DLD1 (cell line): ENCODE results near the gene MGRN1.

Experiments used
- in situ Hi-C: cut with HindIII; loops from 2 replicates; pipeline ENCODE4 v1.10.0; 2017; ENCODE audit warnings: low sequenced_read_pairs

Gene MGRN1

DNA sequence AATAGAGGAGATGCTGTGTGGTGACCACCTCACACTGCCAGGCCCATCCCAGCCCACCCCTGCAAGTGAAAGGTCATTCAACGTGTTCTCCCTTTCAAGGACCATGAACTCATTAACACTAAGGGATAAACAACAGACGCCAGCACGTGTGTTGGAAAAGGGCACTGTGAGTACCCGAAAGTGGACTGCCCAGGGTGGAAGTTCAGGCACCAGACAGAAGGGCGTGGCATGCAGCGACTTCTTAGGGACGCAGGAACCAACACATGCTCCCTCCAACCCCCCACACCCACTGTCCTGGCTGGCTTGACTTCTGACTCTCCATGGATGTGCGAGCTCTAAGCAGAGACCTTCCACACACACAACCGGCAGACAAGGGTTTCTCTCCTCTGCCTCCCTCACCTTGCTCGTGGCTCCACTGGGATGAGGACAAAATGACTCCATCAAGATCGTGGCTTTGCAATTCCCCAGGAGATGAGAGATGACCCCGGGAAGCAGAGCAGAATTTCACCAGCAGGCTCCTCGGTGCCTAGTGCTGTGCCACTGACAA is 20.9 kb upstream of the MGRN1 start:
- in situ Hi-C loops: no loop called here

- in situ Hi-C loops: no loop called here
Observed at GRCh38 chr16:4604401-4604800, 20.2 kb upstream of the MGRN1 start.

- in situ Hi-C loops: no loop called here
Observed at GRCh38 chr16:4606354-4606753, 18.3 kb upstream of the MGRN1 start.

DNA sequence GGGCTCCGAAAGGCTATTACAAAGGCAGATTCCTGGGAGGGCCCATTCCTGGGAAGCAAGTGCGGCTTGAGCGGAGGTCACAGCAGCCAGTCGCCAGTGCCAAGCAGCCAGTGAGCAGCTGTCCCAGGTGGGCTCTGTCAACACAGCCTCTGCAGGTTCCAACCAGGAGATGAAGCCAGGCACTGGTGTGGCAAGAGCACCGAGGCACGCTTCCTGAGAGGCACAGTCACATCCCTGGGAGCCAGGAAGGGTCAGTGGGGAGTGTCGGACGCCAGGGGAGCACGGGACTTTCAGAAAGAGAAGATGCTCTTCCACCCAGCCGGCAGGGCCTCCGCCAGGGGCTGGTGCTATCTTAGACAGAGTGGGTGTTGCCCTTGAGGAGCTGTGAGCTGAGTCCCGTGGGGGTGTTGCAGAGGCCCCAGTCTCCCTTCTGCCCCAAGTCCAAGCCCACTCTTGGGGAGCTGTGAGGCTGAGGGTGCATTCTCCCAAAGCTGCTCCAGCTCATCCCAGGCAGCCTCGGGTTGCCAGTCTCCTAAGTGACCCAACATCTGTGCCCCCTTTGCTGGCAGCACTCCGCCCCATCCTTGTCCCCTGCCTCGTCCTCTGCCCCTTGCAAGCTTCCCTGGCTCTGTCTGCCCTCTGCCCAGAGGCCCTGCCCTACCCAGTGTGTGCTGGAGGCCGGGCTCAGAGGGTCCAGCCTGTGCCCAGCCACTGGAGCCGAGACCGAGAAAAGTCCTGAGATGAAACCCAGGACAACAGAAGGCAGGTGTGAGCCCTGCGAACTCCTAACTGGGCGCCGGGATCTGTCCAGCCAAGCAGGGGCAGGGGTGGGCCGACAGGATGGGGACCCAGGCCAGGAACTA is 16.6 kb upstream of the MGRN1 start:
- in situ Hi-C loops: no loop called here

DNA sequence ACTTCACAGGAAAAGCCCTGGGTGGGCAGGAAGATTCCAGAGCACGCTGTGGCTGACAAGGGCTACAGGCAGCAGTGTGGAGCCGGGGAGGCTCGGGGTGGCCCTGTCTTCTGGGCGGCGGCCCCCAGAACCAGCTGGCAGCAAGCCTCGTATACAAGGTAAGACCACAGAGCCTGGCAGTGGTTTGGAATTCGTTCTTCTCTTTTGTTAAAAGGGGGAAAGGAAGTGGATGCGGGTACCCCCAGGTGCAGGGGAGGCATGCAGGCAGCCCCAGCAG is 16.0 kb upstream of the MGRN1 start:
- in situ Hi-C loops: no loop called here

DNA sequence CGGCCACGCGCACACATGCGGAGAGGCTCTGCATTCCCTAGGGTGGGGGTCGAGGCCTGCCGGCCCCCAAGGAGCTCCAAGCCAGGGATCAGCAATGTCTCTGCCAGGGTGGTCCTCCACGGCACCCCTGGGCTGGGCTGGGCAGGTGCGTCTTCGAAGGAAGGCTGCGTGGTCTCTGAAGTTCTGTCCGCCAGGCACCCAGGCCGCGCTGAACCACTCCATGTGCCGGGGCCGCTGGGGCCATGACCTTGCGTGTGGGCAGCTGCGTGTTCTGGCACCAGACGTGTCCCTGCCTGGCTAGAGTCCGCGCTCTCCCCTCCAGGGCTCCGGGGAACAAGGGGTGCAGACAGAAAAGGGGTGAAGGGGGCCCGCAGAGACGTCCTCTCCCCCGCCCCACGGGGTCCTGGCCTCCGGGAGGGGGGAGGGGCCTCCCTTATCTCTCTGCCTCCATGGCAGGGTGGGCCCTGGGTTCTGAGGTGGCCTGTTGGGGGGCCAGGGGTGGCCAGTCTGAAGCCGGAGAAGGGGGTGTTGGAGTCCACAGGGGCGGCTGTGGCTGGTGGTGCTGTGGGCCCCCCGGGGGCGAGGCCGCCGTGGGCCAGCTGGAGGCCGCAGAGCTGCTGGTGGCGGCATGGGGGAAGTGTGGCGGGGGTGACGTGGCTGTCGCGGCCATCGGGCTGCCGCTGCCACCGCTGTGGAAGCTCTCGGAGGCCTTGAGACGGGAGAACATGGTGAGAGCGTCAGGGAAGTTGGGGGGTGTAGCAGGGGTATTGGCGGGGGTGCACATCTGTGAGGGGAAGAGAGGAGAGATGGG is 15.2 kb upstream of the MGRN1 start:
- in situ Hi-C loops: no loop called here

DNA sequence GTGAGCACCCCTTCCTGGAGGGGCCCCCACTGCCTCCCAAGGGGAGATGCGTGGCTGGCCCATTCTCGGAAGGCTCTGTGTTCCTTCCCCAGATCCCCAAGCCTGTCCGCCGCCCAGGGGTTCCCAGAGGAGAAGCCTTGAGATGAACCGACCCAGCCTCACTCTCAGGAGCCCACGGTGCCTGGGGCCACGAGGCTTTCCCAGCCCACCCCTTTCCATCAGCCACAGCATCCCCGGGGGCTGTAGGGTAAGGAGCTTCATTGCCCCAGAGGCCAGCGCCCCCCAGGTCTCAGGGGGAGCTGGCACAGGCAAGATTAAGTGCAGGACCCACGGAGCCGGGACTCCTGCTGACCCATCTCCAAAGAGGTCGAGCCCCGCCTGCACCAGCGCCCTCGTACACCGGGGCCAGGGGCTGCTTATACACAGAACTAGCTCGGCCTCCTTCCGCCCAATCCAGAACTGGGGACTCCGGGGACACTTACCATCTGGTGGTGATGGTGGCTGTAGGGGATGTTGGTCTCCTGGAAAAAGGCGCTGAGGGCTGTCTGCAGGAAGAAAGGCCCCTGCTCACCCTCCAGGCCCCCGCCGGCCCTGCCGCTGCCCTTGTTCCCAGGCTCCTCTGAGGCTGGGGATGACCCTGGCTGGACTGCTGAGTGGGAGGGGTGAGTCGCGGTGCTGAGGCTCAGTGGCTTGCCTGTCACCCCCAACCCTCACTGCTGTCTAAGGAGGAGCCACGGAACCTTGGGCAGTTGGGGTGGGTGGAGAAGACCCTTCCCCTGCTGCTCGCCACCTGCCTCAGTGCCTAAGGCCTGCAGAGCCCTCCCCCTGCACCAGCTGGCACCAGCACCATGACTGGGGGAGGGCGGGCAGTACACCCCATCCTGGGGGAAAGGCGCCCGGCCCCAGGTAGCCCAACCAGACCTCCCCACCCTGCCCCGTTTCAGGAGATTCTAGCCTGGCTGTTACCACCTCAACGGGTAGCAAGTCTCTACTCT is 14.3 kb upstream of the MGRN1 start:
- in situ Hi-C loops: no loop called here

GRCh38 chr16:4611337-4612021 is 13.1 kb upstream of the MGRN1 start:
- in situ Hi-C loops: no loop called here

- in situ Hi-C loops: no loop called here
Observed at GRCh38 chr16:4612474-4612931, 12.1 kb upstream of the MGRN1 start.

DNA sequence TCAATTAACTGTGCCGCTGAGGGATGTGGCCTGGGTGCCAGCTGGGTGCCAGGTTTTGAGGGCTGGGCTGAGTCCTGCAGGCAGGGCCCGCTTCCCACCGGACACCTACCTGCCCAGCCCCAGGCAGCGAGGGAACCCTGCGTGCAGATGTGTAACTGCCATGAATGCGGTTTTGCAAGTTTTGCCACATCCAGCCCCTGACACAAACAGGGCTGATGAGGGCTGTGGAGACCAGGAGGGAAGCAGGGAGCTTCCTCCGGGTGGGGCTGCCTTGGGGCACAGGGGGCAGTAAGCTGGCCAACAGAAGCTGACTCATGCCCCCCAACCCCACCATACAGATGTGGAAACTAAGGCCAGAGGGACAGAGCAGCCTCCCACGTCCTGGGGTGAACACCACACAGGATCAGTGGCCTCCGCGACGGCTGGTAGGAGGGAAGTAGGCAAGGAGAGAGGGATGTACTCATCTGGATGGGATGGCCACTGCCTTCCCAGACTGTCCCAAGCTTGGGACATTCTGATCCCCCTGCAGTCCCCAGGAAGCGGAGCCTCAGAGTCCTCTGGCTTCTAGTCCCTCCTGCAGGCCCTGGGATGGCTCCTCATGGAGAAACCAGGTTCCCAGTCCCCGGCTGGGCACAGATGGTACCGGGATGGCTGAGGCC is 11.5 kb upstream of the MGRN1 start:
- in situ Hi-C loops: no loop called here

DNA sequence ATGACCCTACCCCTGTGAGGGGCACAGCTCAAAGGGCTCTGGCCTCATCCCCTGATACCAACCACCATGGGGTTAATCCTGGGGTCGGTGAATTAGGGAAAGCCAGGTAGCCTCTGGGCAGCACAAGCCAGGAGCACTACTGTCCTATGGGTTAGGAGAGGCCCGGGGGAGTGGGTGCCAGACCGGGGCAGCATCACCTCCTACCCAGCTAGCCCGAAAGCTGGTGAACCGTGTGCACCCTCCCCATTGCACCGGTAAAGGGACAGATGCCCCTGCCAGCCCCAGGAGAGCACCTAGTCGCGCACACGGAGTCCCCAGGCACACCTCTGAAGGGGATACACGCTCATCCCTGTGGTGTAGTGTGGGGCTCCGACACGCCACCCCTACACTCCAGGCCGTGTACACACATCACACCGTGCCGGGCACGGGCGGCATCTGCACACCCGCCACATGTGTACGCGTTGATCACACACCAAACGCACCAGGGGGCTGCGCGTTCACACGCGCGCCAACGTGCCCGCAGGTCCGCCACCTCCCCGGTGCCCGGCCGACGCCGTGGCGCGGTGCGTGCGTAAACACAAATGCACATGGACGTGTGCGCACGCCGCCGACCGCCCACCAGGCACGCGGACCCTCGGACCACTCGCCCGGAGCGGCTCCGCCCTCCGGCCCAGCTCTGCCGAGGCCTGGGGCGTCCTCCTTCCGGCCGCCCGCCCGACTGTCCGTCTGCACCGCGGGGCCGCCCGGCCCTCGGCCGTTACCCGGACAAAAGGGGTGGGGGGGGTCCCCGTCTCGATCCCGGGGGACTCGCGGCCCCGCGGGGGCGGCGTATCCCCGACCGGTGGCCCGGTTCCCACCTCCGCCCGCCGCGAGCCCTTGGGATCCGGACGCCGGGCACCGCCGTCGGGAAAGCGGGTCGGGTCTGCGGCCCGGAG is 10.7 kb upstream of the MGRN1 start:
- in situ Hi-C loops: no loop called here

- in situ Hi-C loops: no loop called here
Observed at GRCh38 chr16:4614571-4615383, 9.8 kb upstream of the MGRN1 start, which contains the start of gene UBALD1. Gene UBALD1 (minus strand): TSS chr16:4614888. CDS start chr16:4614797, 91 bp downstream.

DNA sequence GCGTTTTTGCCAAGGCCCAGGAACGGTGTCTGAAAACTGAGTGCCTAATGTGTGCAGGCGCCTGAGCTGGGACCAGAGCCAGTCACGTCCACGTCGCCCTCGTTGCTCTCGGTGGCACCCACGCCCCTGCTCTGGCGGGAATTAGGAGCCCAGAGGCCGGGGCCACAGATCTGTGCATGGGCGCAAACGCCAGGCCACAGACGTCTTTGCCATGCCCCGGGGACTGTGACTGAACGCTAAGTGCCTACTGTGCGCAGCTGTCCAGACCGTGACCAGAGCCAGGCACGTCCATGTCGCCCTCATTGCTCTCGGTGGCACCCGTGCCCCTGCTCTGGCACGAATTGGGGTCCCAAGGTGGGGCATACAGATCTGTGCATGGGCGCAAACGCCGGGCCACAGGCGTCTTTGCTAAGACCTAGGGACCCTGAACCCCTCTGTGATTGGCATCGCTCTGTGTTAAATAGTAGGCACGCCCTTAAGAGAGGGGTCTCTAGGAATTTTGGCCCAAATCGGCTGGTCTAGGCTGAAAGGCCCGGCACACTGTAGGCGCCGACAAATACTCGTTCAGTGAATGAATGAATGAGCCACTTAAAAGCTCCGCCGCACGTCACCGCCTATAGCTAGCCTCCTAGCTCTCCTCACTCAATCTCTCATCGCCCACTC is 9.1 kb upstream of the MGRN1 start:
- in situ Hi-C loops: no loop called here

DNA sequence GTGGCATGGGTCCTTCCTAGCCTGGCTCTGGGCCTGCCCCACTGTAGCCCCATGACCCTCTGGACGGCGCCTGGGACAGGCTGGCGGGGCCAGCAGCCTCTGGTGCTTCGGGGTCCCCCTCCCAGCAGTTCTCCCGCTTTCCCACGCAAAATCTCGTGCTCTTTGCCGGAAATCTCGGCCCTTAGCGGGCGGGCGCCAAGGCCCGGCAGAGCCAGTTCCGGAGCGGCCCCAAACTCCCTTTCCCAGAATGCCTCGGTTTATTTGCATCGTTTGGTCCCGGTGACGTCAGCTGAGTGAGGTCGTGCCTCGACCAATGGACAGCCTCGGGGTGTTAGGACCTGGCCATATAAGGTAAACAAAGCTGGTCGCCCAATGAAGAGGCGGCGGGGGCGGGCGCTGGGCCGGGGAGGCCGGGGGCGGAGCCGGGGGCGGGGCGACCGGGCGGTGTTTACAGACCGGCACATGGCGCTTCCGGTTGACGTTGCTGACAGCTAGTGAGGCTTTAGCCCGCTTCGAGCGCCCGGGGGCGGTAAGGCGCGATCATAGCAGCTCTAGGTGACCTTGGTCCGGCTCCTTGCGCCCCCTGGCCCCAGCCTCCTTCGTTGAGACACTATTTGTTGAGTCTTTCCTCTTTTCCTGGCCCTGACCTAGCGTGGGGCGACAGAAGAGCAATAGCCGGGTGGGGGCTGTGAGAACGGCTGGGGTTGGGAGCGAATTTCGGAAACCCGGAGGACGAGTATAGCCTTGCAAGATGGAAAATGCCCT is 8.4 kb upstream of the MGRN1 start:
- in situ Hi-C loops: no loop called here

DNA sequence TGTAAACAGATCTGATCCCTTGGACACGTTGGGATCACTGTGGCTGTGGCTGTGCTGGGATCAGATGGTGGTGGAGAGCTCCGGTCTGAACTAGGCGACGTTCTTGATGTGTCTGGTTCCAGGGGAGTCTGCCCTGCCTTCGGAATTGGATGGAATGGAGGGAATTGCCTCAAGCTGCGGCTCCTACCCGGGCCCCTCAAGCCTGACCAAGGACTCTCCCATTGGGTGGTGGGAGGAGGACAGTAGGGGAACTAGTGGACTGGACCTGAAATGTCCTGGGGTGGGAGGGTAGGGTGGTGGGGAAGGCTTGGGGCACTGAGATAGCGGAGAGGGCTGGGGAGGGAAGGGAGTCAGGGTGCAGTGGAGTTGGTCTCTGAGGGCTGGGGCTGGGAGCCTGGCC is 6.7 kb upstream of the MGRN1 start:
- in situ Hi-C loops: no loop called here

DNA sequence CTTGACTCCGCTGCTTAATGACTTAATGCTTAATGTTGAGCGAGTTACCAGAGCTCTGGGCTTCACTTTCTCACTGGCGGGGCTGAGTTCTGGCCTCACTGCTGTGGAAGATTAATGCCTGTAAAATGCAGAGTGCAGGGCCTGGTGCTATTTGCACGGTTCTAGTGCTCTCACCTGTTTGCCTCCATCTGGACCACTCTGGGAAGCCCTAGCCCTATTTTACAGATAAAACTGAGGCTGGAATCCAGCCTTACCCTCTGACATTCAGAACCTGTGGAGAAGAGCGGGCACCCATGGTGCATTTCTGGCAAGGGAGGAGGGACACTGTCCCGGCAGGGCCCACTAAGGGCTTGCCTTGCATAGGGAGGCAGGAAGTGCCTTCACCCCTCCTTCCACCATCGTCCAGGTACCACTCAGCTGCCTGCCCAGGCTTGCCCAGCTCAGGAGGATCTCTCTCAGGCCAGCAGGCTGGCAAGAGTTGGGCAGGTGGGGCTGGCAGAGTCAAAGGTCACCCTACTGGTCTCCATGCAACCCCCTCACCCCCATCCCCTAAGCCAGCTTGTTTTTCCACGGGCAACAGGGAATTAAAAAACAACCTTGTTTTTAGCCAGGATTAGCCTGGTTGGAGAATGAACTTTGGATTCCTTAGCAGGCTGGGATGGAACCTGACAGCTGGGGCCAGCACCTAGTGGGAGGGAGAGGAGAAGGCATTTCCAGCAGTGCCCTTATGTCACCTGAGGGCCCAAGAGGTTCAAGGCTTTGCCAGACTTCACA is 5.8 kb upstream of the MGRN1 start:
- in situ Hi-C loops: no loop called here
